Kidney tubule cell (primary cell): ENCODE results near the gene OR6V1.
"Not testable (repeated sequence)": the region's sequence is repeated elsewhere in the genome, so short reads cannot be mapped to it uniquely, and the experiment has no call there.

Source experiments
- DNase-seq: peaks from one replicate; pipeline ENCODE4 v3.0.0-alpha.2; 2018; ENCODE audit warnings: low spot score

Gene OR6V1

GRCh38 chr7:143042790-143043271, 9.3 kb upstream of the OR6V1 start:
- DNase-seq: no peak

DNA sequence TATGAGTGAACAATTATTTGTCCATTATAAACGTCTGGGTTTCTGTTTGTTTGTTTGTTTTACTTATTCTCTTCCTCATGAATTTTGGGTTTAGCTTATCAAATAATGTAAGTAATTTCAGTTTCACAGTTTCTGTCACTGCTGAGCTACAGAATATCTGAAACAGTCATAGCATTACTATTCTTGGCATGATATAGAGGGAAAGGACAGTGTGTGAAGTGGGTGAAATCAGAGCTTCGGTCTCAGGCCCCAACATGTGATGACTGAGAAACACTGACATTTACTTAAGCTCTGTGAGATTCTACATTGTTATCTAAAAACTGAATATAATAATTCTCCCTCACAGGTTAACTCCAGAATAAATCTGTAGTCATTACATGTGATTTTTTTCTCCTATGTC, 8.8 kb upstream of the OR6V1 start:
- no peak for DNase-seq

GRCh38 chr7:143046426-143046851, 5.7 kb upstream of the OR6V1 start:
- DNase-seq: no peak

DNA sequence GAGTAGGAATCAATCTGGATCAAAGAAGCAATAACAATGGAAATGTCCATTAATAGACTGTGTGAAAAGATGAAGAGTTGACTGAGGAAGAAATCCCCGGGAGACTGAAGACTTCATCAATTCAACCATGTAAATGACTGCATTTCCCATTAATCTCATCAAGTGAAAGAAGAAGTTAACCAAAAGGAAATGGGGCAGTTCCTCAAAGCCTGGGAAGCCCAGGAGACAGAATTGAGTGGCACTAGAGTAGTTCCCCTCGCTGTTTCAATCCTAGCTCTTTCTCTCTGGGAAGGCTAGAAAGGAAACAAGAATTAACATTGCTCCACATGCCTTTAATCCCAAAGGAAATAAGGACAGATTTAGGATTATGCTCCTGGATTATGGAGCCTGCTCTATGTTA, 4.8 kb upstream of the OR6V1 start:
- DNase-seq: no peak

- DNase-seq: no peak
Measured at GRCh38 chr7:143048827-143049226, 3.3 kb upstream of the OR6V1 start.

DNA sequence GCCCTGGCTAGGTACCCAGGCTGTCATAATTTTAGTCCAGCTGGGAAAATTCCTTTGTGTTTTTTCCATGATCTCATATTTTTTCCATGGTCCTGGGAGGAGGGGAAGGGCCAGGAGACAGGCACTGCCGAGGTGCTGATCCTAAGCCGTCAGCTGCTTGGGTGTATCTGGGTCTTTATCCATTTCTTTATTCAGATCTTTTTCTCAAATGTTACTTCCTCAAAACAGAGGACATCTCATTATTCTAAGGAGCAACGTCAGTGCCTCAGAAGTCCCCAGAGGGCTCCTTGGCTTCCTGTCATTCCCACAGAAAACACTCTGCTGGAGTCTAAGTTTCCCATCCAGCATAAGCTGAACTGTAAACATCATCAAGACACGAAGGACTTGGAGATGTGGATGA, 2.8 kb upstream of the OR6V1 start:
- DNase-seq: no peak

GRCh38 chr7:143050931-143051330, 1.2 kb upstream of the OR6V1 start:
- no peak for DNase-seq

DNA sequence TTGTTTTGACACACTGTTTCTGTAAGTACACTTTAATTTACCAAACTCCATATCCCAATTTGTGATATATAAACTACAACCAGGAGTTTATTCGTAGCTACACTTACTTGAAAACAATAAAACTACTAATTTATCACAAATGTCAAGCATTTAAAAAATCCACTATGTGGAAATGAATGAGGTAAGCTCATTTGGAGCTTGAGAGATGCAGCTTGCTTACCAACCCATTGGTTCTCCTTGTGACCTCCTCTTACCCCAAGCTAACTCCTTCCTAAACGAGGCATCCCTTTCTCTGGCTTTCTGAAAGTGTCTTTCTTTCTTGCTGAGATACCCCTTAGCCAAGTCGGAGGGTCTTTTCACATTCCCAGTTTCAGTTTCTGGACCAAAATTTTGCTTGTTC, 2.5 kb downstream of the OR6V1 start:
- no peak for DNase-seq

DNA sequence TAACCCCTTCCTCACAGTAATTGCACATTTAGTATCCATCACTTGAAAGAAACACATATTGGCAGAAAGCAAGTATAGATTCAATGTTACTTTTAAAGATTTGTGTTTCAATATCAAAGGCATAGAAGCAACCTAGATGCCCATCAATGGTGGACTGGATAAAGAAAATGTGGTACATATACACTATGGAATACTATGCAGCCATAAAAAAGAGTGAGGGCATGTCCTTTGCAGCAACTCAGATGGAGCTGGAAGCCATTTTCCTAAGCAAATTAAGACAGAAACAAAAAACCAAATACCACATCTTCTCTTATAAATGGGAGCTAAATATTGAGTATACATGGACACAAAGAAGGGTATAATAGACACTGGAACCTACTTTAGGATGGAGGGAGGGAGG, 3.6 kb downstream of the OR6V1 start:
- DNase-seq: no peak

GRCh38 chr7:143063741-143064140, 11.6 kb downstream of the OR6V1 start:
- no peak for DNase-seq

- DNase-seq: no peak
Measured at GRCh38 chr7:143068446-143068845, 16.3 kb downstream of the OR6V1 start.

GRCh38 chr7:143069912-143070500, 17.9 kb downstream of the OR6V1 start:
- DNase-seq: no peak

DNA sequence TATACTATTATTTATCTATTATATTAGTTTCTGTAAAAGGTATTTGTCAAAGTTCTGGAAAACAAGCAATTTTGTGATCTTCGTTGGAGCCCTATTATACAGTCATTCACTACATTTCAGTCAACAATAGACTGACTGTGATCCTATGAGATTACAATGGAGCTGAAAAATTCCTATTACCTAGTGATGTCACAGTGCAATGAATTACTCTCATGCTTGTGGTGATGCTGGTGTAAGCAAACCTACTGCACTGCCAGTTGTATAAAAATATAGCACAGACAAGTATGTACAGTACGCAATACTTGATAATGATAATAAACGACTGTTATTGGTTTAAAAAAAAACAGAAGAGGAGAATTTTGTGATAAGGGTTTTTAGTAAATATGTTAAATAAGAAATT, 21.4 kb downstream of the OR6V1 start:
- no peak for DNase-seq

DNA sequence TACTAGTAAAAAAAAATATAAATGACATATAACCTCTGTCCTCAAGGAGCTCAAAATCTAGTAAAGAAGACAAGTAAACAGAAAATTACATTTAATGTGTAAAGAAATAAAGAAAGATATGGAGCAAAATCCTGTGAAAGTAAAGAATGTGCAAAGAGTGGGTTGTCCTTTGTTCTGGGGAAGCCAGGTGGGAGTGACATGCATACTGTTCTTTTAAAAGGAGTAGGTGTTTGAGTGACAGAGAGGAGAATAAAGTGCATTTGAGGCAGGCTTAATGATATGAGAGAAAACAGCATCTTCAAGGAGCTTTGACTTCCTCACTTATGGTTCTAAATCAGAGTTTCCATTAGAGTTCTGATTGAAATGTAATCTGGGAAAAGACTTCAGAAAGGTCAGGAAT, 22.0 kb downstream of the OR6V1 start:
- no peak for DNase-seq

GRCh38 chr7:143085109-143085508, 33.0 kb downstream of the OR6V1 start:
- DNase-seq: no peak

DNA sequence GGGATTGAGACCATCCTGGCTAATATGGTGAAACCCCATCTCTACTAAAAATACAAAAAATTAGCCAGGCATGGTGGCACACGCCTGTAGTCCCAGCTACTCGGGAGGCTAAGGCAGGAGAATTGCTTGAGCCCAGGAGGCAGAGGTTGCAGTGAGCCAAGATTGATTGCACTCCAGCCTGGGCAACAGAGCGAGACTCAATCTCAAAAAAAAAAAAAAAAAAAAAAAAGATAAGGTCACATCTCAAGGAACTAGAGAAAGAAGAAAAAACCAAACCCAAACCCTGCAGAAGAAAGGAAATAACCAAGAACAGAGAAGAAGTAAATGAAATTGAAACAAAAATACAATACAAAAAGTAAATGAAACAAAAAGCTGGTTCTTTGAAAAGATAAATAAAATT, 33.5 kb downstream of the OR6V1 start:
- not testable (repeated sequence) for DNase-seq

DNA sequence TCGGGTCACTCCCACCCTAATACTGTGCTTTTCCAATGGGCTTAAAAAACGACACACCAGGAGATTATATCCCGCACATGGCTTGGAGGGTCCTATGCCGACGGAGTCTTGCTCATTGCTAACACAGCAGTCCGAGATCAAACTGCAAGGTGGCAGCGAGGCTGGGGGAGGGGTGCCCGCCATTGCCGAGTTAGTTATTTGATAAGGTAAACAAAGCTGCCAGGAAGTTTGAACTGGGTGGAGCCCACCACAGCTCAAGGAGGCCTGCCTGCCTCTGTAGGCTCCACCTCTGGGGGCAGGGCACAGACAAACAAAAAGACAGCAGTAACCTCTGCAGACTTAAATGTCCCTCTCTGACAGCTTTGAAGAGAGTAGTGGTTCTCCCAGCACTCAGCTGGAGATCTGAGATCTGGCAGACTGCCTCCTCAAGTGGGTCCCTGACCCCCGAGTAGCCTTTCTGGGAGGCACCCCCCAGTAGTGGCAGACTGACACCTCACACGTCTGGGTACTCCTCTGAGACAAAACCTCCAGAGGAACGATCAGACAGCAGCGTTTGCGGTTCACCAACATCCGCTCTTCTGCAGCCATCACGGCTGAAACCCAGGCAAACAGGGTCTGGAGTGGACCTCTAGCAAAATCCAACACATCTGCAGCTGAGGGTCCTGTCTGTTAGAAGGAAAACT, 36.5 kb downstream of the OR6V1 start:
- DNase-seq: not testable (repeated sequence)

DNA sequence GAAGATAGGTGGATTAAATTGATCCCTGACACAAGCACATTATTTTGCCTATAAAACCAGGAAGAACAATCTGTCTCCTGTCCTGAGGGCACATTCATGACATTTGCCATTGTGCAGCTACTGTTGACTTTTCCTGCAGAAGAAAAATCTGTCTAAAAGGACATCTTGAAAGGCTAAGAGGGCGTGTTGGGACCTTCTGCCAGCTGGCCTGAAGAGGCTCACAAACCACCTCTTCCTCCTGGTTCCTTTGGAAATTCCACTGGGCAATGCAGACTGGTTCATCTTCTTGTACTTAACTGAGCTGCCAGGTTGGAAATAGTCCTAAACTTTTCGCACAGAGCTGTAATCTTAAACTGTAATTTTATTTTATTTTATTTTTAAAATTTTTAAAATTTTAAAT, 44.0 kb downstream of the OR6V1 start:
- no peak for DNase-seq

DNA sequence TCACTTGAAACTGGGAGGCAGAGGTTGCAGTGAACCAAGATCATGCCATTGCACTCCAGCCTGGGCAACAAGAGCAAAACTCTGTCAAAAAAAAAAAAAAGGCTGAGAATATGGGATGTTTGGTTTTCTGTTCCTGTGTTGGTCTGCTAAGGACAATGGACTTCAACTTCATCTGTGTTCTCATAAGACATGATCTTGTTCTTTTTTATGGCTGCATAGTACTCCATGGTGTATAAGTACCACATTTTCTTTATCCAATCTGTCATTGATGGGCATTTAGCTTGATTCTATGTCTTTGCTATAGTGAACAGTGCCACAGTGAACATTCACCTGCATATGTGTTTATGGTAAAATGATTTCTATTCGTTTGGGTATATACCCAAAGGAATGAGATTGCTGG, 47.4 kb downstream of the OR6V1 start:
- not testable (repeated sequence) for DNase-seq
